Activated CD8-positive, alpha-beta T cell treated with anti-CD3 and anti-CD28 coated beads, Interleukin-2, amount 10 ng/mL, durations not matched to agents 7 days and 5 days (primary cell): ENCODE results near the gene ANKHD1. TPM values are rescaled to one million over a fixed set of nuclear protein-coding genes. Genes with fewer than 3 reads are reported as not detected.

Source experiments
- ATAC-seq: fragments of 150-1000 bp; cut with Tn5 transposase; one replicate; pipeline ENCODE4 v1.10.0; 2021; ENCODE audit warnings: moderate library complexity
- CTCF ChIA-PET: fragments of 350-600 bp; sonication (Branson Sonifier 250); formaldehyde crosslinking; loops from one replicate; lab custom pipeline; 2021; ENCODE audit warnings: antibody characterized with exemption; lab: Charles Lee
- POLR2A ChIA-PET: fragments of 350-600 bp; sonication (Branson Sonifier 250); formaldehyde crosslinking; loops from one replicate; lab custom pipeline; 2021; ENCODE audit warnings: antibody characterized with exemption; lab: Charles Lee
- DNase-seq: peaks from one replicate; pipeline ENCODE4 v3.0.0-alpha.2; 2020
- H3K27ac Mint-ChIP-seq: one replicate; pipeline ENCODE4 v1.8.0; 2021; ENCODE audit warnings: mild to moderate bottlenecking, mixed read lengths
- H3K27me3 Mint-ChIP-seq: one replicate; pipeline ENCODE4 v1.8.0; 2021; ENCODE audit warnings: low read depth, mixed read lengths
- H3K36me3 Mint-ChIP-seq: one replicate; pipeline ENCODE4 v1.8.0; 2021; ENCODE audit warnings: low read depth, mixed read lengths
- H3K4me1 Mint-ChIP-seq: one replicate; pipeline ENCODE4 v1.8.0; 2021; ENCODE audit warnings: low read depth, mixed read lengths
- H3K4me3 Mint-ChIP-seq: one replicate; pipeline ENCODE4 v1.8.0; 2021; ENCODE audit warnings: mild to moderate bottlenecking, mixed read lengths
- H3K9me3 Mint-ChIP-seq: one replicate; pipeline ENCODE4 v1.8.0; 2022; ENCODE audit warnings: mixed read lengths; ENCODE audit not compliant: insufficient read depth
- total RNA-seq, 2 experiments: library from RNA; stranded (reverse); gene quantifications; one replicate each; pipeline ENCODE4 v1.2.3, GENCODE V29; 2021

Gene ANKHD1
- total RNA-seq, 2 experiments from 2014 or later = 108 to 112 TPM

- Mint-ChIP-seq H3K9me3 (no peaks in the 10 kb centered on the region), H3K27me3 (no peaks in the 10 kb centered on the region), H3K4me3 (no peak overlapping the region), H3K4me1 (no peaks in the 10 kb centered on the region), H3K27ac (no peak overlapping the region), H3K36me3 (peaks cover 33% of the 10 kb centered on the region)
- no peak for DNase-seq
- CTCF ChIA-PET = no interaction called here
- no peak for ATAC-seq
- POLR2A ChIA-PET = no interaction called here
Observed at GRCh38 chr5:140488914-140489313, 87.3 kb downstream of the ANKHD1 start.

DNA sequence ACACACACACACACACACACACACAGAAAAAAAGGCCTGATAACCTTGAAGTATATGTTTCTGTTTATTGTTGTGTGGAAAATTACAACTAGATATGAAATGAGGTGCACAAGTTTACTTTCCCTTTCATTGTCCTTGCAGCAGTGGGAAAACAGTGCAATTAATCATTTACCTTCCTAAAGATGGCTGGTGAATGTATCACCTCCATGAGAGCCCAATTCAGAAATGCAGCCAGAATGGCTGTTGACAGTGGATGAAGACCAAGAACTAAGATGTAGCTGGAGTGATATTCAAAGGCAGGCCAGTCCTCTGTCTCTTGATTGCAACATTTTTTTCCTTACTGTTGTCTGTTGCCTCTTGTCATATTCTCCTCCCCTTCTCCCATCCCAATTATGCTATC is 96.3 kb downstream of the ANKHD1 start:
- H3K27me3 Mint-ChIP-seq = no peaks in the 10 kb centered on the region
- ChIA-PET POLR2A (no interaction called here), CTCF (no interaction called here)
- ATAC-seq = no peak
- no peak for DNase-seq
- no peaks in the 10 kb centered on the region for H3K9me3 Mint-ChIP-seq
- H3K4me1 Mint-ChIP-seq = no peaks in the 10 kb centered on the region
- H3K27ac Mint-ChIP-seq = no peak overlapping the region
- H3K36me3 Mint-ChIP-seq = peaks cover 28% of the 10 kb centered on the region
- H3K4me3 Mint-ChIP-seq = no peak overlapping the region

DNA sequence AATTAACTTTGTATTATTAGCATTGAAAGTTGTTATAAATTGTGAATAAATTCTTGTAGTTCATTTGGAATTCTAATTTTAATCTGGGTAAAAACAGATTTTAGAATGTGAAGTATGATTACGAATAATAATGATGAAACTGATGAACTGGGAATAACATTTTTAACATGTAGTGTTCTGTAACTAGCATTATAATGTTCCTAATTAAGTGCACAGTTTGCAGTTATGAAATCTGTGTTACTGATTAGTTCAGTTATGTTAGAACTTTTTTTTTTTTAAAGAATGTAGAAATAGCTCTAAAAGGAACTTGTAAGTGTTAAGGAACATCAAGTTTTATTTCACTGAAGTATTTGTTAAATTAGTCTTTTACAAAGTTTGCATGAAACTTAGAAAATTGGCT is 97.0 kb downstream of the ANKHD1 start:
- no peaks in the 10 kb centered on the region for H3K9me3 Mint-ChIP-seq
- CTCF ChIA-PET = no interaction called here

DNA sequence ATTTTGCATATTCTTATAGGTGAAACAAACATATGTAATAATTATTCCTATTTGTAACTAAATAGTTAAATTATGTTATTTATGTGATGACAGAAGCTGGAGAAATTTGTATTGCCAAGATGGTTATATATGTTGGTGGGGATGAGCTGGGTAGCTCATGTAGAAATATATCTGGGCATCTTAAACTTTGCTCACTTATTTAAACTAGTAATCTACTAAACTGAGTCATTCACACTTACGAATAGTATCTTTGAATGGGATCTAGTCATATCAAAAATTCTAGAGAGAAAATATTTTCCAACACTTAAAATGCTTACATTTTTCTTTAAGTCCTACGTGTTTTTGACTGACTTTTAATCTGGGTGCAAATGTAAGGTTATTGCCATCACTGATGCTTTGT is 101.2 kb downstream of the ANKHD1 start:
- Mint-ChIP-seq H3K4me1 (no peaks in the 10 kb centered on the region), H3K27ac (no peak overlapping the region), H3K4me3 (no peak overlapping the region), H3K27me3 (no peaks in the 10 kb centered on the region), H3K36me3 (peaks cover 25% of the 10 kb centered on the region), H3K9me3 (no peaks in the 10 kb centered on the region)
- ChIA-PET CTCF (interaction anchor here (0.6 to 1.1 kb wide), 2 partner anchors 9 to 132 kb away, joined by 3 read pairs; no protein-coding TSS in a partner anchor), POLR2A (no interaction called here)
- DNase-seq (no peak), ATAC-seq (no peak)

More for the DNA sequence above, 97.0 kb downstream of the ANKHD1 start:
- ATAC-seq (no peak), DNase-seq (no peak)
- POLR2A ChIA-PET = no interaction called here
- H3K36me3 Mint-ChIP-seq = peaks cover 25% of the 10 kb centered on the region
- no peak overlapping the region for H3K4me3 Mint-ChIP-seq
- no peaks in the 10 kb centered on the region for H3K27me3 Mint-ChIP-seq
- no peak overlapping the region for H3K27ac Mint-ChIP-seq
- H3K4me1 Mint-ChIP-seq = no peaks in the 10 kb centered on the region

- no peak overlapping the region for H3K27ac Mint-ChIP-seq
- no peaks in the 10 kb centered on the region for H3K9me3 Mint-ChIP-seq
- ChIA-PET POLR2A (no interaction called here), CTCF (interaction anchor here (1.3 kb wide), 1 partner anchor 125 kb away, joined by 3 read pairs; no protein-coding TSS in a partner anchor)
- H3K27me3 Mint-ChIP-seq = no peaks in the 10 kb centered on the region
- no peaks in the 10 kb centered on the region for H3K4me1 Mint-ChIP-seq
- H3K36me3 Mint-ChIP-seq = peaks cover 51% of the 10 kb centered on the region
- no peak overlapping the region for H3K4me3 Mint-ChIP-seq
- no peak for ATAC-seq
- DNase-seq = no peak
Observed at GRCh38 chr5:140509898-140510297, 108.3 kb downstream of the ANKHD1 start.

GRCh38 chr5:140513124-140513523 is 111.5 kb downstream of the ANKHD1 start:
- DNase-seq = no peak
- no peak overlapping the region for H3K27ac Mint-ChIP-seq
- H3K4me1 Mint-ChIP-seq = no peaks in the 10 kb centered on the region
- POLR2A ChIA-PET = no interaction called here
- no peaks in the 10 kb centered on the region for H3K27me3 Mint-ChIP-seq
- ATAC-seq = no peak
- H3K36me3 Mint-ChIP-seq = peaks cover 51% of the 10 kb centered on the region
- CTCF ChIA-PET = no interaction called here
- no peak overlapping the region for H3K4me3 Mint-ChIP-seq
- no peaks in the 10 kb centered on the region for H3K9me3 Mint-ChIP-seq

DNA sequence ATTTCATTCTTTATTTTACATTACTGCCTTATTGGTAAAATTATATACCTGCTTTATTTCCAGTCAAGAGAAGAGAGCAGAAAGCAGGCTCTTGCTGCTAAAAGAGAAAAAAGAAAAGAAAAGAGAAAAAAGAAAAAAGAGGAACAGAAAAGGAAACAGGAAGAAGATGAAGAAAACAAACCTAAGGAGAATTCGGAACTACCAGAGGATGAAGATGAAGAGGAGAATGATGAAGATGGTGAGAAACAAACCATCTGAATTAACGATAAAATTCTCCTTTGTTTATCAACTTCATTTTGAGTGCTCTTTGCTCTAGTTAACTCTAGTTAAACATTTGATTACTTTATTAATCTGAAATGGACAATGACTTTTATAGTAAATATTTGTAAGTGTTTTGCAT is 122.4 kb downstream of the ANKHD1 start:
- Mint-ChIP-seq H3K4me1 (no peaks in the 10 kb centered on the region), H3K27me3 (no peaks in the 10 kb centered on the region), H3K36me3 (peaks cover 36% of the 10 kb centered on the region), H3K27ac (no peak overlapping the region), H3K9me3 (no peaks in the 10 kb centered on the region), H3K4me3 (no peak overlapping the region)
- DNase-seq = no peak
- ATAC-seq = no peak
- ChIA-PET CTCF (no interaction called here), POLR2A (no interaction called here)

GRCh38 chr5:140540227-140540626 is 138.6 kb downstream of the ANKHD1 start:
- Mint-ChIP-seq H3K9me3 (no peaks in the 10 kb centered on the region), H3K36me3 (peaks cover 55% of the 10 kb centered on the region), H3K4me1 (no peaks in the 10 kb centered on the region), H3K27ac (no peak overlapping the region), H3K4me3 (no peak overlapping the region), H3K27me3 (no peaks in the 10 kb centered on the region)
- DNase-seq (no peak), ATAC-seq (no peak)
- ChIA-PET CTCF (interaction anchor here (2.0 kb wide), 1 partner anchor 167 kb away, joined by 6 read pairs; no protein-coding TSS in a partner anchor), POLR2A (no interaction called here)

DNA sequence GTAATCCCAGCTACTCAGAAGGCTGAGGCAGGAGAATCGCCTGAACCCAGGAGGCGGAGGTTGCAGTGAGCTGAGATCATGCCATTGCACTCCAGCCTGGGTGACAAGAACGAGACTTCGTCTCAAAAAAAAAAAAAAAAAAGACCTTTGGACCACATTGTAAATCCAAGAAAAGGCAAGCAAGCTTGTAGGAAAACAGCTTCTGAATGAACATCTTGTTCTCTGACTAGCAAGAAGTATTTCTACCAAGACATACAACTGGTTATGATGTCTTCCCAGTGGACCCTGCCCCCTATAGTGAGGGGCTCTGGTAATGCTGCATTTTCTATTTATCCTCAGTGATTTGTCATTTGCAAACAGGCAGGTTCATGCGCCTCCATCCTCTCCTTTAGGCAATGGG is 141.3 kb downstream of the ANKHD1 start:
- ATAC-seq = no peak
- POLR2A ChIA-PET = interaction anchor here (0.7 kb wide), 1 partner anchor 16 kb away, joined by 3 read pairs; no protein-coding TSS in a partner anchor
- no peaks in the 10 kb centered on the region for H3K27me3 Mint-ChIP-seq
- H3K9me3 Mint-ChIP-seq = no peaks in the 10 kb centered on the region
- no peak overlapping the region for H3K27ac Mint-ChIP-seq
- CTCF ChIA-PET = no interaction called here
- no peak overlapping the region for H3K4me3 Mint-ChIP-seq
- no peak for DNase-seq
- peaks cover 9% of the 10 kb centered on the region for H3K4me1 Mint-ChIP-seq
- H3K36me3 Mint-ChIP-seq = peaks cover 45% of the 10 kb centered on the region

DNA sequence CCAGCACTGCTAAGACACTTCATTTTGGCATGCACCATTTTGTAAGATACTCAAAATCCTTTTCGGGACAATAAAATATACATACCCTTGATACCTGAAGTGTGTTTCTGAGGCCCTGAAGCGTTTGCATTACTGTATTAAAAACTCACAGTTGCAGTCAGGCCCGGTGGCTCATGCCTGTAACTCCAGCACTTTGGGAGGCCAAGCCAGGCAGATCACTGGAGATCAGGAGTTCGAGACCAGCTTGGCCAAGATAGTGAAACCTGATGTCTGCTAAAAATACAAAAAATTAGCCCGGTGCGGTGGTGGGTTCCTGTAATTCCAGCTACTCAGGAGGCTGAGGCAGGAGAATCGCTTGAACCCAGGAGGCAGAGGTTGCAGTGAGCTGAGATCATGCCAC is 143.4 kb downstream of the ANKHD1 start:
- no peak overlapping the region for H3K4me3 Mint-ChIP-seq
- H3K27me3 Mint-ChIP-seq = no peaks in the 10 kb centered on the region
- H3K27ac Mint-ChIP-seq = peak overlapping the region; percentile 14
- H3K4me1 Mint-ChIP-seq = peaks cover 29% of the 10 kb centered on the region
- no peak for DNase-seq
- CTCF ChIA-PET = no interaction called here
- POLR2A ChIA-PET = no interaction called here
- no peak for ATAC-seq
- peaks cover 48% of the 10 kb centered on the region for H3K36me3 Mint-ChIP-seq
- no peaks in the 10 kb centered on the region for H3K9me3 Mint-ChIP-seq

DNA sequence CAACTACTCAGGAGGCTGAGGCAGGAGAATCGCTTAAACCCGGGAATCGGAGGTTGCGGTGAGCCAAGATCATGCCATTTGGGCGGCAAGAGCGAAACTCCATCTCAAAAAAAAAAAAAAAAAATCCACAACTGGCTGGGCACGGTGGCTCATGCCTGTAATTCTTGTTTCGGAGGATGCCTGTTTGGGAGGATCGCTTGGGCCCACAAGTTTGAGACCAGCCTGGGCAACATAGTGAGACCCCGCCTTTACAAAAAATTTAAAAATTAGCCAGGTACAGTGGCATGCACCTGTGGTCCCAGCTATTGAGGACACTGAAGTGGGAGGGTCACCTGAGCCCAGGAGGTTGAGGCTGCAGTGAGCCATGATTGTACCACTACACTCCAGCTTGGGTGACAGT is 144.0 kb downstream of the ANKHD1 start:
- ChIA-PET CTCF (no interaction called here), POLR2A (interaction anchor here (1.1 to 4.2 kb wide), 2 partner anchors 12 to 102 kb away, joined by 5 to 22 read pairs; partner anchors contain the start of genes IK, NDUFA2 and SRA1)
- no peak overlapping the region for H3K27ac Mint-ChIP-seq
- DNase-seq (no peak), ATAC-seq (no peak)
- no peaks in the 10 kb centered on the region for H3K27me3 Mint-ChIP-seq
- H3K36me3 Mint-ChIP-seq = peaks cover 48% of the 10 kb centered on the region
- H3K4me3 Mint-ChIP-seq = no peak overlapping the region
- H3K9me3 Mint-ChIP-seq = no peaks in the 10 kb centered on the region
- H3K4me1 Mint-ChIP-seq = peaks cover 33% of the 10 kb centered on the region

- POLR2A ChIA-PET = interaction anchor here (1.0 to 4.2 kb wide), 13 partner anchors 8 to 203 kb away, joined by 3 to 39 read pairs (median 6); partner anchors contain the start of genes ANKHD1, APBB3, IK and NDUFA2
- peak overlapping the region; percentile 95 for H3K27ac Mint-ChIP-seq
- CTCF ChIA-PET = interaction anchor here (0.6 to 2.9 kb wide), 14 partner anchors 9 to 201 kb away, joined by 3 to 20 read pairs (median 4); partner anchors contain the start of genes CD14, HBEGF, IK and NDUFA2
- no peaks in the 10 kb centered on the region for H3K27me3 Mint-ChIP-seq
- H3K9me3 Mint-ChIP-seq = no peaks in the 10 kb centered on the region
- H3K4me3 Mint-ChIP-seq = peak overlapping the region; percentile 80
- ATAC-seq (no peak), DNase-seq (peak; percentile 20)
- peaks cover 46% of the 10 kb centered on the region for H3K36me3 Mint-ChIP-seq
- H3K4me1 Mint-ChIP-seq = peaks cover 41% of the 10 kb centered on the region
Observed at GRCh38 chr5:140546851-140547507, 145.3 kb downstream of the ANKHD1 start.
